HCT116 (cell line): ENCODE data around the gene SAMD9. TPM values are rescaled to one million over a fixed set of nuclear protein-coding genes. Genes with fewer than 3 reads are reported as not detected.
A peak's percentile ranks its signal among the peaks of the same experiment; 100 is the strongest.
"Not testable (repeated sequence)": the region's sequence is repeated elsewhere in the genome, so short reads cannot be mapped to it uniquely, and the experiment has no call there.

ENCODE experiments used
- ATAC-seq: fragments of 200-7000 bp; cut with Tn5 transposase; 2 replicates; pipeline ENCODE4 v1.9.1; 2020; ENCODE audit warnings: mild to moderate bottlenecking, moderate library complexity
- BruUV-seq: library from RNA; stranded (reverse); fragments of 400-500 nt; replicated peaks from 2 replicates; lab custom pipeline; 2021; lab: Mats Ljungman, UMichigan
- CTCF ChIA-PET: fragments of 300-600 bp; sonication (Branson Sonifier 250); formaldehyde crosslinking; loops from one replicate; lab custom pipeline; 2021; ENCODE audit warnings: antibody characterized with exemption; lab: Charles Lee
- POLR2A ChIA-PET: fragments of 300-600, 350-600 bp; sonication (Branson Sonifier 250); formaldehyde crosslinking; loops from one replicate; lab custom pipeline; 2021; ENCODE audit warnings: antibody characterized with exemption; lab: Charles Lee
- RAD21 ChIA-PET, 2 experiments: fragments of 300-600 bp; sonication (Branson Sonifier 250); formaldehyde crosslinking; loops; one replicate each; lab custom pipeline; 2023; ENCODE audit warnings: low total read pairs in 2 of 2; ENCODE audit not compliant: uncharacterized antibody in 2 of 2, unreplicated experiment in 2 of 2, low non-redundant PET in 1 of 2; lab: Charles Lee
- DNase-seq: peaks from one replicate; pipeline ENCODE4 v3.0.0-alpha.2; 2010; ENCODE audit warnings: low read depth, low spot score
- H2AFZ ChIP-seq: fragments of 200-600 bp; shearing (Covaris generic), sonication (generic); 2 replicates; pipeline ENCODE4 v1.6.1; 2017; ENCODE audit warnings: low read depth, mixed run types, mixed read lengths, antibody characterized with exemption, low read length; ENCODE audit not compliant: poor library complexity, severe bottlenecking
- H3K27ac ChIP-seq: 2 replicates; pipeline ENCODE4 v1.5.1; 2012; ENCODE audit warnings: low read depth, low read length
- H3K27me3 ChIP-seq: fragments of 200-600 bp; sonication (generic); 2 replicates; pipeline ENCODE4 v1.6.1; 2016; ENCODE audit warnings: mixed run types, low read length, mixed read lengths; ENCODE audit not compliant: insufficient read depth
- H3K36me3 ChIP-seq, 2 experiments: fragments of 200-500 bp in 1 of 2; fragments of 200-600 bp in 1 of 2; sonication (Bioruptor generic) in 1 of 2; sonication (generic) in 1 of 2; 2 replicates each; pipeline versions ENCODE4 v1.5.1 to v1.6.1; 2014 to 2016; ENCODE audit warnings: low read length in 2 of 2, inconsistent platforms in 1 of 2, mixed read lengths in 1 of 2, mixed run types in 1 of 2; ENCODE audit not compliant: insufficient read depth in 2 of 2, control insufficient read depth in 1 of 2
- H3K4me1 ChIP-seq, 2 experiments: fragments of 200-600 bp in 1 of 2; sonication (generic) in 1 of 2; 2 replicates each; pipeline versions ENCODE4 v1.5.1 to v1.6.1; 2012 to 2017; ENCODE audit warnings: low read length in 2 of 2, inconsistent platforms in 1 of 2, mild to moderate bottlenecking in 1 of 2, mixed read lengths in 1 of 2, mixed run types in 1 of 2, moderate library complexity in 1 of 2; ENCODE audit not compliant: insufficient read depth in 2 of 2, control insufficient read depth in 1 of 2
- H3K4me2 ChIP-seq: fragments of 200-600 bp; sonication (generic); 2 replicates; pipeline ENCODE4 v1.6.1; 2017; ENCODE audit warnings: mixed run types, low read length, mixed read lengths
- H3K4me3 ChIP-seq, 2 experiments: fragments of 200-600 bp in 1 of 2; sonication (generic) in 1 of 2; replicated peaks in 1 of 2; 2 replicates each; pipeline ENCODE4 v1.5.1; 2011 to 2016; ENCODE audit warnings: low read length in 2 of 2, control low read depth in 1 of 2, low read depth in 1 of 2, mild to moderate bottlenecking in 1 of 2, mixed read lengths in 1 of 2, mixed run types in 1 of 2
- H3K79me2 ChIP-seq: fragments of 200-600 bp; sonication (generic); 2 replicates; pipeline ENCODE4 v1.6.1; 2017; ENCODE audit warnings: mild to moderate bottlenecking, mixed run types, low read length, moderate library complexity, mixed read lengths; ENCODE audit not compliant: insufficient read depth
- H3K9ac ChIP-seq: fragments of 200-600 bp; sonication (generic); 2 replicates; pipeline ENCODE4 v1.6.1; 2016; ENCODE audit warnings: low read length, mixed read lengths
- H3K9me2 ChIP-seq: fragments of 200-600 bp; sonication (generic), shearing (Covaris generic); 2 replicates; pipeline ENCODE4 v1.6.1; 2017; ENCODE audit warnings: mixed run types, mild to moderate bottlenecking, moderate library complexity; ENCODE audit not compliant: insufficient read depth
- H3K9me3 ChIP-seq, 2 experiments: fragments of 200-500 bp in 1 of 2; fragments of 200-600 bp in 1 of 2; sonication (Bioruptor generic) in 1 of 2; sonication (generic) in 1 of 2; 2 replicates each; pipeline ENCODE4 v1.6.1; 2014 to 2017; ENCODE audit warnings: low read length in 2 of 2, mixed read lengths in 2 of 2, inconsistent platforms in 1 of 2, low read depth in 1 of 2, mild to moderate bottlenecking in 1 of 2, mixed run types in 1 of 2, moderate library complexity in 1 of 2; ENCODE audit not compliant: control insufficient read depth in 1 of 2, insufficient read depth in 1 of 2
- H4K20me1 ChIP-seq: fragments of 200-600 bp; sonication (generic), shearing (Covaris generic); 2 replicates; pipeline ENCODE4 v1.6.1; 2017; ENCODE audit warnings: mixed run types, mild to moderate bottlenecking, moderate library complexity; ENCODE audit not compliant: insufficient read depth
- EGR1 ChIP-seq: IDR thresholded peaks from 2 replicates; pipeline ENCODE4 v1.6.1; 2012; ENCODE audit warnings: low read depth
- POLR2A ChIP-seq: IDR thresholded peaks from 2 replicates; pipeline ENCODE4 v1.7.0; 2011; ENCODE audit warnings: borderline replicate concordance; ENCODE audit not compliant: insufficient read depth, insufficient read length; ENCODE audit errors: extremely low read depth
- RAD21 ChIP-seq: IDR thresholded peaks from 2 replicates; pipeline ENCODE4 v1.6.1; 2012; ENCODE audit warnings: low read depth, mild to moderate bottlenecking
- intact Hi-C: fragments of 100-400 bp; cut with micrococcal nuclease; formaldehyde crosslinking; loops from 2 replicates; pipeline ENCODE4 v1.10.0; 2022
- total RNA-seq: library from RNA; stranded (reverse); gene quantifications from one replicate; pipeline ENCODE4 v1.2.1, GENCODE V29; 2021; ENCODE audit not compliant: unreplicated experiment
- TF ChIP-seq, protein P1 (sequence below), 3 experiments: fragments of 200-600 bp in 1 of 3; sonication (generic) in 1 of 3; IDR thresholded peaks in 2 of 3; conservative IDR thresholded peaks in 1 of 3; 2 replicates each; pipeline ENCODE4 v1.5.1; 2012 to 2017; ENCODE audit warnings: low read depth in 2 of 3, low read length in 2 of 3, antibody characterized with exemption in 1 of 3, borderline replicate concordance in 1 of 3, control low read depth in 1 of 3, mild to moderate bottlenecking in 1 of 3, mixed read lengths in 1 of 3, mixed run types in 1 of 3, moderate library complexity in 1 of 3; ENCODE audit not compliant: insufficient read depth in 1 of 3

The SAMD9 gene
- total RNA-seq, 1 experiment from 2014 or later = 5.3 TPM

GRCh38 chr7:93097388-93097787, 20.4 kb downstream of the SAMD9 start:
- H3K4me2 ChIP-seq = no peak overlapping the region
- H3K4me3 ChIP-seq = no peak overlapping the region
- H4K20me1 ChIP-seq = no peaks in the 10 kb centered on the region
- no peak overlapping the region for H3K9ac ChIP-seq
- TF ChIP-seq EGR1 = no peak
- no peak overlapping the region for H2AFZ ChIP-seq
- H3K27ac ChIP-seq = no peak overlapping the region
- no TSS peak for BruUV-seq
- RAD21 ChIA-PET = no interaction called here
- no peaks in the 10 kb centered on the region for H3K9me2 ChIP-seq
- CTCF ChIA-PET = no interaction called here
- H3K27me3 ChIP-seq = no peaks in the 10 kb centered on the region
- POLR2A ChIA-PET = no interaction called here
- DNase-seq = no peak
- no peaks in the 10 kb centered on the region for H3K36me3 ChIP-seq
- H3K79me2 ChIP-seq = no peaks in the 10 kb centered on the region
- H3K4me1 ChIP-seq = no peaks in the 10 kb centered on the region
- no peak for ATAC-seq
- intact Hi-C loops = no loop called here
- H3K9me3 ChIP-seq = no peaks in the 10 kb centered on the region

DNA sequence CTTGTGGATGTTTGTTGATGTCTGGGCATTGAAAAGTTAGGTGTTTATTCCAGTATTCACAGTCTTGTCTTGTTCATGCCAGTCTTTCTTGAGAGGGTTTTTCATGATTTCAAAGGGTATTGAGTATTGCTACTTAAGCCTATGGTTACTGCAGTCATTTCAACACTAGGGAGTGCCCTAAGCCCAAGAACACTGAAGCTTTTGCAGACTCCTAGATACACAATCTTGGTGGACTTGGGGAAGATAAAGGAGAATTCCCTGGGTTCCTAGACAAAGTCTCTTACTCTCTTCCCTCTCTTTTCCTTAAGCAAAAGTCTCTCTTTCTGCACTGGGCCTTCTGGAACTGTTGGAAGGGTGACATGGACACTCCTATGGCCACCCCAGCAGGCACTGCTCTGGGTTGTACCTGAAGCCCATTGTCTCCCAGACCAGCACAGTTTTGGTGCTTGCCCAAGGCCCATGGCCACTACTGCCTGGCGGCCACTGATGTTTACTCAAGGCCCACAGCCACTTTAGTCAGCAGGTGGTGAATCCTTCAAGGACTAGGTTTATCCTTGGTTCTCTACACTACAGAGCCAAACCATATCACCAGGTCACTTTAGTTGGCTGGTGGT, 24.9 kb downstream of the SAMD9 start:
- BruUV-seq = no TSS peak
- no peaks in the 10 kb centered on the region for H3K9me3 ChIP-seq
- ATAC-seq (peak; percentile 81), DNase-seq (peak; percentile 21)
- intact Hi-C loops = loop anchor here (1.0 to 5.0 kb wide), 2 partner anchors 135 to 459 kb away; no protein-coding TSS in a partner anchor
- CTCF ChIA-PET = no interaction called here
- no peak overlapping the region for H3K27ac ChIP-seq
- H3K4me3 ChIP-seq = no peak overlapping the region
- no peaks in the 10 kb centered on the region for H4K20me1 ChIP-seq
- RAD21 ChIA-PET = no interaction called here
- no peaks in the 10 kb centered on the region for H3K9me2 ChIP-seq
- H3K4me1 ChIP-seq = no peaks in the 10 kb centered on the region
- H3K79me2 ChIP-seq = no peaks in the 10 kb centered on the region
- no peak overlapping the region for H3K9ac ChIP-seq
- H2AFZ ChIP-seq = no peak overlapping the region
- no peaks in the 10 kb centered on the region for H3K27me3 ChIP-seq
- POLR2A ChIA-PET = no interaction called here
- TF ChIP-seq POLR2A (no peak), RAD21 (peak; percentile 73)
- TF ChIP-seq, protein P1, sequence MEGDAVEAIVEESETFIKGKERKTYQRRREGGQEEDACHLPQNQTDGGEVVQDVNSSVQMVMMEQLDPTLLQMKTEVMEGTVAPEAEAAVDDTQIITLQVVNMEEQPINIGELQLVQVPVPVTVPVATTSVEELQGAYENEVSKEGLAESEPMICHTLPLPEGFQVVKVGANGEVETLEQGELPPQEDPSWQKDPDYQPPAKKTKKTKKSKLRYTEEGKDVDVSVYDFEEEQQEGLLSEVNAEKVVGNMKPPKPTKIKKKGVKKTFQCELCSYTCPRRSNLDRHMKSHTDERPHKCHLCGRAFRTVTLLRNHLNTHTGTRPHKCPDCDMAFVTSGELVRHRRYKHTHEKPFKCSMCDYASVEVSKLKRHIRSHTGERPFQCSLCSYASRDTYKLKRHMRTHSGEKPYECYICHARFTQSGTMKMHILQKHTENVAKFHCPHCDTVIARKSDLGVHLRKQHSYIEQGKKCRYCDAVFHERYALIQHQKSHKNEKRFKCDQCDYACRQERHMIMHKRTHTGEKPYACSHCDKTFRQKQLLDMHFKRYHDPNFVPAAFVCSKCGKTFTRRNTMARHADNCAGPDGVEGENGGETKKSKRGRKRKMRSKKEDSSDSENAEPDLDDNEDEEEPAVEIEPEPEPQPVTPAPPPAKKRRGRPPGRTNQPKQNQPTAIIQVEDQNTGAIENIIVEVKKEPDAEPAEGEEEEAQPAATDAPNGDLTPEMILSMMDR (IDR thresholded peaks at IDR 0.05 in 2 of 3, conservative IDR thresholded peaks at IDR 0.05 in 1 of 3; ENCODE audit: borderline replicate concordance in 1 of 3, insufficient read depth in 1 of 3, low read depth in 2 of 3, low read length in 2 of 3) = peak; percentile 43 to 54 (median 50); a peak in 5 of 6 replicates
- no peaks in the 10 kb centered on the region for H3K36me3 ChIP-seq
- no peak overlapping the region for H3K4me2 ChIP-seq

DNA sequence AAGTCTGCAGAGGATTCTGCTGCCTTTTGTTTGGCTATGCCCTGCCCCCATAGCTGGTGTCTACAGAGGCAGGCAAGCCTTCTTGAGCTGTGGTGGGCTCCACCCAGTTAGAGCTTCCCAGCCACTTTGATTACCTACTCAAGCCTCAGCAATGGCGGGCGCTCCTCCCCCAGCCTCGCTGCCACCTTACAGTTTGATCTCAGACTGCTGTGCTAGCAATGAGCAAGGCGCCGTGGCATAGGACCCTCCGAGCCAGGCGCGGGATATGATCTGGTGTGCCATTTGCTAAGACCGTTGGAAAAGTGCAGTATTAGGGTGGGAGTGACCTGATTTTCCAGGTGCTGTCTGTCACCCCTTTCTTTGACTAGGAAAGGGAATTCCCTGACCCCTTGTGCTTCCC, 44.4 kb downstream of the SAMD9 start:
- CTCF ChIA-PET, H3K4me1 ChIP-seq, H3K9me2 ChIP-seq, H3K4me2 ChIP-seq, H3K27ac ChIP-seq, H3K4me3 ChIP-seq, H3K36me3 ChIP-seq, H4K20me1 ChIP-seq, H3K9me3 ChIP-seq, intact Hi-C loops, DNase-seq, BruUV-seq, H3K9ac ChIP-seq, ATAC-seq, POLR2A ChIA-PET, H2AFZ ChIP-seq, H3K79me2 ChIP-seq, H3K27me3 ChIP-seq, RAD21 ChIA-PET: not testable (repeated sequence)
